GM21367 (cell line): ENCODE data around the gene KLK12.

Experiments used
- ATAC-seq: cut with Tn5 transposase; IDR thresholded peaks from one replicate; pipeline ENCODE4 v1.9.1; 2021; ENCODE audit not compliant: unreplicated experiment

Gene KLK12

GRCh38 chr19:51055866-51056265 is 21.1 kb upstream of the KLK12 start:
- no peak for ATAC-seq

GRCh38 chr19:51047031-51047335 is 12.2 kb upstream of the KLK12 start:
- ATAC-seq = no peak

GRCh38 chr19:51044327-51044726 is 9.5 kb upstream of the KLK12 start:
- no peak for ATAC-seq

- ATAC-seq = no peak
Measured at GRCh38 chr19:51043497-51043896, 8.7 kb upstream of the KLK12 start.

- no peak for ATAC-seq
Measured at GRCh38 chr19:51040151-51040550, 5.3 kb upstream of the KLK12 start.

- no peak for ATAC-seq
Measured at GRCh38 chr19:51036519-51036918, 1.7 kb upstream of the KLK12 start.

- no peak for ATAC-seq
Measured at GRCh38 chr19:51031880-51032225, 2.9 kb downstream of the KLK12 start.

GRCh38 chr19:51031220-51031879 is 3.5 kb downstream of the KLK12 start:
- no peak for ATAC-seq

- no peak for ATAC-seq
Measured at GRCh38 chr19:51030631-51031030, 4.2 kb downstream of the KLK12 start.

- ATAC-seq = no peak
Measured at GRCh38 chr19:51029718-51030117, 5.1 kb downstream of the KLK12 start.

GRCh38 chr19:51027873-51028272 is 6.9 kb downstream of the KLK12 start:
- no peak for ATAC-seq

- no peak for ATAC-seq
Measured at GRCh38 chr19:51027126-51027806, 7.5 kb downstream of the KLK12 start.

GRCh38 chr19:51026554-51026831 is 8.3 kb downstream of the KLK12 start, which contains the start of gene KLK11:
KLK11 (minus strand) TSS chr19:51026616; CDS start chr19:51025631, 985 bp downstream.
- ATAC-seq = no peak

GRCh38 chr19:51025809-51026553 is 8.8 kb downstream of the KLK12 start:
- no peak for ATAC-seq

- ATAC-seq = no peak
Measured at GRCh38 chr19:51025401-51025800, 9.4 kb downstream of the KLK12 start.

GRCh38 chr19:51024924-51025323 is 9.9 kb downstream of the KLK12 start:
- ATAC-seq = no peak

GRCh38 chr19:51023946-51024345 is 10.9 kb downstream of the KLK12 start:
- ATAC-seq = no peak

GRCh38 chr19:51022526-51022925 is 12.3 kb downstream of the KLK12 start:
- ATAC-seq = no peak

GRCh38 chr19:51020988-51021651 is 13.7 kb downstream of the KLK12 start:
- ATAC-seq = no peak

GRCh38 chr19:51019544-51019925 is 15.3 kb downstream of the KLK12 start, which contains the start of gene KLK10:
KLK10 (minus strand) TSS chr19:51019709; CDS start chr19:51019130, 579 bp downstream.
- ATAC-seq = no peak

GRCh38 chr19:51018745-51019543 is 15.9 kb downstream of the KLK12 start:
- ATAC-seq = no peak
